Muscle layer of duodenum (tissue), 2 donors: Measurements from ENCODE around the gene PDE1A.

Source experiments
- H3K27ac ChIP-seq: one replicate; pipeline ENCODE4 v1.7.0; 2013; ENCODE audit warnings: mild to moderate bottlenecking, low read length
- H3K27me3 ChIP-seq: one replicate; pipeline ENCODE4 v1.7.0; 2013; ENCODE audit warnings: low read depth, mild to moderate bottlenecking, control low read depth, low read length
- H3K36me3 ChIP-seq, 2 donors: one replicate each; pipeline ENCODE4 v1.7.0; 2013; ENCODE audit warnings: low read length in 2 of 2, control low read depth in 1 of 2, mild to moderate bottlenecking in 1 of 2; ENCODE audit not compliant: insufficient read depth in 2 of 2, control insufficient read depth in 1 of 2
- H3K4me1 ChIP-seq, 2 donors: one replicate each; pipeline ENCODE4 v1.7.0; 2013; ENCODE audit warnings: low read length in 2 of 2, mild to moderate bottlenecking in 2 of 2, control low read depth in 1 of 2, moderate library complexity in 1 of 2; ENCODE audit not compliant: insufficient read depth in 2 of 2, control insufficient read depth in 1 of 2
- H3K4me3 ChIP-seq, 2 donors: one replicate each; pipeline ENCODE4 v1.7.0; 2013; ENCODE audit warnings: low read length in 2 of 2, low read depth in 1 of 2, mild to moderate bottlenecking in 1 of 2
- H3K9me3 ChIP-seq, 2 donors: one replicate each; pipeline ENCODE4 v1.7.0; 2013; ENCODE audit warnings: low read length in 2 of 2, control low read depth in 1 of 2, mild to moderate bottlenecking in 1 of 2; ENCODE audit not compliant: control insufficient read depth in 1 of 2
- donor health status: healthy.

The PDE1A gene

GRCh38 chr2:182436252-182436651 lies 9.4 kb upstream of the PDE1A start:
- no peaks in the 10 kb centered on the region for H3K36me3 ChIP-seq
- H3K4me1 ChIP-seq, result no peaks in the 10 kb centered on the region
- no peak overlapping the region for H3K4me3 ChIP-seq
- no peaks in the 10 kb centered on the region for H3K27me3 ChIP-seq
- no peaks in the 10 kb centered on the region for H3K9me3 ChIP-seq
- no peak overlapping the region for H3K27ac ChIP-seq

- no peak overlapping the region for H3K27ac ChIP-seq
- H3K4me1 ChIP-seq, result no peaks in the 10 kb centered on the region
- H3K4me3 ChIP-seq, result no peak overlapping the region
- no peaks in the 10 kb centered on the region for H3K9me3 ChIP-seq
- H3K36me3 ChIP-seq, result no peaks in the 10 kb centered on the region
- H3K27me3 ChIP-seq, result no peaks in the 10 kb centered on the region
These were observed 8.9 kb upstream of the PDE1A start for GRCh38 chr2:182435754-182436153.

GRCh38 chr2:182432051-182432450 lies 5.2 kb upstream of the PDE1A start:
- H3K4me1 ChIP-seq, result no peaks in the 10 kb centered on the region
- no peaks in the 10 kb centered on the region for H3K36me3 ChIP-seq
- no peak overlapping the region for H3K27ac ChIP-seq
- no peaks in the 10 kb centered on the region for H3K27me3 ChIP-seq
- no peak overlapping the region for H3K4me3 ChIP-seq
- H3K9me3 ChIP-seq, result peaks cover 0 to 4% of the 10 kb centered on the region in 2 donors

- Histone ChIP-seq H3K27ac (no peak overlapping the region), H3K4me1 (no peaks in the 10 kb centered on the region), H3K9me3 (peaks cover 0 to 4% of the 10 kb centered on the region in 2 donors), H3K4me3 (peak overlapping the region in 1 of 2 donors; percentile 26), H3K36me3 (no peaks in the 10 kb centered on the region), H3K27me3 (no peaks in the 10 kb centered on the region)
These were observed 1.6 kb upstream of the PDE1A start for GRCh38 chr2:182428476-182428875.

GRCh38 chr2:182426082-182426917 lies 536 bp downstream of the PDE1A start:
- Histone ChIP-seq H3K9me3 (peaks cover 0 to 4% of the 10 kb centered on the region in 2 donors), H3K4me1 (no peaks in the 10 kb centered on the region), H3K27ac (peak overlapping the region; percentile 80), H3K36me3 (no peaks in the 10 kb centered on the region), H3K27me3 (no peaks in the 10 kb centered on the region), H3K4me3 (peak overlapping the region; percentile 68 to 73)

GRCh38 chr2:182422864-182423263 lies 4.0 kb downstream of the PDE1A start:
- Histone ChIP-seq H3K4me3 (peak overlapping the region in 1 of 2 donors; percentile 73), H3K27ac (peak overlapping the region; percentile 88), H3K4me1 (no peaks in the 10 kb centered on the region), H3K9me3 (no peaks in the 10 kb centered on the region), H3K27me3 (no peaks in the 10 kb centered on the region), H3K36me3 (no peaks in the 10 kb centered on the region)

GRCh38 chr2:182420669-182421068 lies 6.2 kb downstream of the PDE1A start:
- H3K9me3 ChIP-seq, result no peaks in the 10 kb centered on the region
- H3K36me3 ChIP-seq, result no peaks in the 10 kb centered on the region
- peaks cover 0 to 4% of the 10 kb centered on the region in 2 donors for H3K4me1 ChIP-seq
- H3K4me3 ChIP-seq, result peak overlapping the region; percentile 43 to 60
- H3K27me3 ChIP-seq, result no peaks in the 10 kb centered on the region
- H3K27ac ChIP-seq, result peak overlapping the region; percentile 88

- no peaks in the 10 kb centered on the region for H3K27me3 ChIP-seq
- no peak overlapping the region for H3K27ac ChIP-seq
- no peak overlapping the region for H3K4me3 ChIP-seq
- H3K9me3 ChIP-seq, result no peaks in the 10 kb centered on the region
- H3K4me1 ChIP-seq, result peaks cover 0 to 15% of the 10 kb centered on the region in 2 donors
- no peaks in the 10 kb centered on the region for H3K36me3 ChIP-seq
These were observed 10.0 kb downstream of the PDE1A start for GRCh38 chr2:182416861-182417260.

- no peak overlapping the region for H3K4me3 ChIP-seq
- no peak overlapping the region for H3K27ac ChIP-seq
- H3K9me3 ChIP-seq, result no peaks in the 10 kb centered on the region
- peaks cover 0 to 15% of the 10 kb centered on the region in 2 donors for H3K4me1 ChIP-seq
- H3K36me3 ChIP-seq, result no peaks in the 10 kb centered on the region
- H3K27me3 ChIP-seq, result no peaks in the 10 kb centered on the region
These were observed 10.6 kb downstream of the PDE1A start for GRCh38 chr2:182416191-182416590.

- H3K9me3 ChIP-seq, result no peaks in the 10 kb centered on the region
- no peak overlapping the region for H3K4me3 ChIP-seq
- peaks cover 0 to 15% of the 10 kb centered on the region in 2 donors for H3K4me1 ChIP-seq
- H3K27me3 ChIP-seq, result no peaks in the 10 kb centered on the region
- no peak overlapping the region for H3K27ac ChIP-seq
- H3K36me3 ChIP-seq, result no peaks in the 10 kb centered on the region
These were observed 11.1 kb downstream of the PDE1A start for GRCh38 chr2:182415771-182416170.

- Histone ChIP-seq H3K36me3 (no peaks in the 10 kb centered on the region), H3K27me3 (no peaks in the 10 kb centered on the region), H3K4me3 (no peak overlapping the region), H3K27ac (no peak overlapping the region), H3K9me3 (no peaks in the 10 kb centered on the region), H3K4me1 (peaks cover 0 to 15% of the 10 kb centered on the region in 2 donors)
These were observed 14.0 kb downstream of the PDE1A start for GRCh38 chr2:182412858-182413257.

- Histone ChIP-seq H3K9me3 (no peaks in the 10 kb centered on the region), H3K27ac (no peak overlapping the region), H3K4me3 (no peak overlapping the region), H3K36me3 (no peaks in the 10 kb centered on the region), H3K27me3 (no peaks in the 10 kb centered on the region), H3K4me1 (peaks cover 0 to 18% of the 10 kb centered on the region in 2 donors)
These were observed 16.7 kb downstream of the PDE1A start for GRCh38 chr2:182410120-182410519.
